Fibroblast of skin of back (primary cell): Measurements from ENCODE around the gene ZSCAN10.
"Not testable (repeated sequence)": the region's sequence is repeated elsewhere in the genome, so short reads cannot be mapped to it uniquely, and the experiment has no call there.

Experiments used
- DNase-seq: peaks from one replicate; pipeline ENCODE4 v3.0.0-alpha.2; 2013

The ZSCAN10 gene

DNA sequence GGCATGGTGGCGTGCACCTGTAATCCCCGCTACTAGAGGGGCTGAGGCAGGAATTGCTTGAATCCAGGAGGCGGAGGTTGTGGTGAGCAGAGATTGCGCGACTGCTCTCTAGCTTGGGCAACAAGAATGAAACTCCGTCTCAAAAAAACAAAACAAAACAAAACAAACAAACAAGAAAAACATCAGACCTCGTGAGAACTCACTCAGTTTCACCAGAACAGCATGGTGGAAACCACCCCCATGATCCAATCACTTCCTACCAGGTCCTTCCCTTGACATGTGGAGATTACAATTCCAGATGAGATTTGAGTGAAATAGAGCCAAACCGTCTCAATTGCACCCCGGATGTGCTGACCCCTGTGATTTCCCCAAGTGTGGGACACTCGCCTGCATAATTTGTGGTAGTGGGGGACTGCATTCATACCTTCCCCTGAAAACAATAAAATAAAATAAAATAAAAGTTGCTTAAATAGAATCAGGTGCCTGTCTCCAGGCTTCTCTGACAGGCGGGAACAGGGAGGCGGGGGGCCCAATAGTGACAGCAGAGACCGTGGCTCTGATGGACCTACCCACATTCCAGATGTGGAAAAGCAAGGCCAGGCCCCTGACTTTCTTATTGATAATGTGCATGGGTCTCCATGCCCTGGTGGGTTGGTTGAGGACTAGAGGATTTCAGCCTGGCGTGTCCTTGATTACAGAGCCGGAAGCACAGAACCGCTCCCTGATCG lies 13.1 kb downstream of the ZSCAN10 start:
- no peak for DNase-seq

DNA sequence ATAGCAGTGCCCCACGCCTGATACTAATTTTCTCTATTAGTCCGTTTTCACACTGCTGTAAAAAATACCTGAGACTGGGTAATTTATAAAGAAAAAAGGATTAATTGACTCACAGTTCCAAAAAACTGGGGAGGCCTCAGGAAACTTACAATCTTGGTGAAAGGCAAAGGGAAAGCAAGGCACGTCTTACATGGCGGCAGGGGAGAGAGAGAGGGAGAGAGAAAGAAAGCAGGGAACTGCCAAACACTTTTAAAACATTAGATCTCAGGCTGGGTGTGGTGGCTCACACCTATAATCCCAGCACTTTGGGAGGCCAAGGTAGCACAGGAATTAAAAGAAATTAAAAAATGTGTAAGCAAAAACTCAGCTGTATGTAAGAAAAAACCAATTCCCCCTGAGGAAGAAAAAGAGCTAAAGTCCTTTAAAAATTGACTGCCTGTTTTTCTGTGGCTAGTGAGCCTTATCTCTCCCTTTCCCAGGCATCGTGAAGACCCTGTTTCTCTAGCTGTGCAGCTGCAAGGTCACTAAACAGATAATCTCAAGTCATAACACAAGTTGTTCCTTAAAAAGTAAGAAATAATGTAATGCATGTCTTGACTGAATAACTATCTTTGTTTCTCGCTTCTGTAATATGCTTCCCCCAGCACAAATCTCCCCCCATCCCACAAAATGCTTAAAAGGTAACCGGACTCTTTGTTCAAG lies 14.0 kb downstream of the ZSCAN10 start:
- DNase-seq, result no peak

DNA sequence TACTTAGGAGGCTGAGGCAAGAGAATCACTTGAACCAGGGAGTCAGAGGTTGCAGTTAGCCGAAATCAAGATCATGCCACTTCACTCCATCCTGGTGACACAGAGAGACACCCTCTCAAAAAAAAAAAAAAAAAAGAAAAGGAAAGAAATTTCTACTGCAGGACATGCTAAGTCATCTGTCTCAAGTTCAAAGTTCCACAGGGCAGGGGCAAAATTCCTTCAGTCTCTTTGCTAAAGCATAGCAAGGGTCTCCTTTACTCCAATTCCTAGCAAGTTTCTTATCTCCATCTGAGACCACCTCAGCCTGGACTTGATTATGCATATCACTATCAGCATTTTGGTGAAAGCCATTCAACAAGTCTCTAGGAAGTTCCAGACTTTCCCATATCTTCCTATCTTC lies 14.6 kb downstream of the ZSCAN10 start:
- no peak for DNase-seq

DNA sequence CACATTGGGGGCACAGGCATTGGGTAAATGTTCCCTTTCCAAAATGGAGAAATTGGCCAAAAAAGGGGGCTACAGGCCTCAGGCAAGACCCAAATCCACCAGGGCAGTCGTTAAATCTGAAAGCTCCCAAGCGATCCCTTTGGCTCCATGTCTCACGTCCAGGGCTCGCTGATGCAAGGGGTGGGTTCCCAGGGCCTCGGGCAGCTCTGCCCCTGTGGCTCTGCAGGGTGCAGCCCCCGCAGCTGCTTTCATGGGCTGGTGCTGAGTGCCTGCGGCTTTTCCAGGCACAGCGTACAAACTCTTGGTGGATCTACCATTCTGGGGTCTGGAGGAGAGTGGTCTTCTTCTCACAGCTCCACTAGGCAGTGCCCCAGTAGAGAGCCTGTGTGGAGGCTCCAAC lies 15.7 kb downstream of the ZSCAN10 start:
- DNase-seq, result not testable (repeated sequence)

DNA sequence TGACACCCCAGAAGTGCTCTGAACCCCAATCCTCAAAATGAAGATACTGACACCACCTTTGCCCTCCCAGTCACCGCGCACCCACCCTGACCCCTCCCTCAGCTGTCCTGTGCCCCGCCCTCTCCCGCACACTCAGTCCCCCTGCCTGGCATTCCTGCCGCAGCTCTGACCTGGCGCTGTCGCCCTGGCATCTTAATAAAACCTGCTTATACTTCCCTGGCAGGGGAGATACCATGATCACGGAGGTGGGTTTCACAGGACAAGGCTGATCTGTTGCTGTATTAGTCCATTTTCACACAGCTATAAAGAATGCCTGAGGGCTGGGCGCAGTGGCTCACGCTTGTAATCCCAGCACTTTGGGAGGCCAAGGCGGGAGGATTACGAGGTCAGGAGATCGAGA lies 17.1 kb downstream of the ZSCAN10 start:
- not testable (repeated sequence) for DNase-seq

DNA sequence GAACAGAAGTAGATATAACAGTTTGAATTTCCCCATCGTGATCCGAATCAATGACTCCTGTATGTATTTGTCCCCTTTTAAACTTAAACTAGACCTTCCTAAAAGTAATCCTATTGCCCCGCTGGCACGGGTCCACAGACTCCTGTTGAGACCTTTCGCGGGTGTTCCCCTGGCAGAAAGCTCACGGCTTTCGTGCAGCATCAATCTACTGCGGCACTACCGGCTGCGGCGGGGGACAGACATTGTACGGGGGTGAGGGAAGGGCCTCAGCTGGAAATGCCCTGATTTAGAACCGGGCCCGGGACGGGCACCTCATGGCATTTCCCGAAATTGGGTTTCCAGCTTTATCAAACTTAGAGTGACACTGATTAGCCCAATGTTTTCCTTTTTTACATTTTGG lies 19.1 kb downstream of the ZSCAN10 start:
- DNase-seq, result no peak

DNA sequence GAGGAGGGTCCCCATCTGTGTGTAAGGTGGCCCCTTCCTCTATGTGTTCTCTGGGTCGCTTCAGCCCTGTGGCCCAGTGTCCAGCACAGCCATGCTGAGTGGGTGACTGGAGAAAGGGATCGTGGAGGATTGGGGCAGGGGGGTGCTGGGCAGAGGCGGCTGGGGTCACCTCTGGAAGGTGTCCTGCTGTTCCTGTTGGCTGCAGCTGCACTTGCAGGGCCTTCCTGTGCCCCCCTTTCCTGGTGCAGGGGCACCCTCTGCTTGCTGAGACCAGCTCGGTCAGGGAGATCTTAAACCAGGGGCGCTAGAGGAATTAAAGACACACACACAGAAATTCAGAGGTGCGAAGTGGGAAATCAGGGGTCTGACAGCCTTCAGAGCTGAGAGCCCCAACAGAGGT lies 22.5 kb downstream of the ZSCAN10 start:
- no peak for DNase-seq

DNA sequence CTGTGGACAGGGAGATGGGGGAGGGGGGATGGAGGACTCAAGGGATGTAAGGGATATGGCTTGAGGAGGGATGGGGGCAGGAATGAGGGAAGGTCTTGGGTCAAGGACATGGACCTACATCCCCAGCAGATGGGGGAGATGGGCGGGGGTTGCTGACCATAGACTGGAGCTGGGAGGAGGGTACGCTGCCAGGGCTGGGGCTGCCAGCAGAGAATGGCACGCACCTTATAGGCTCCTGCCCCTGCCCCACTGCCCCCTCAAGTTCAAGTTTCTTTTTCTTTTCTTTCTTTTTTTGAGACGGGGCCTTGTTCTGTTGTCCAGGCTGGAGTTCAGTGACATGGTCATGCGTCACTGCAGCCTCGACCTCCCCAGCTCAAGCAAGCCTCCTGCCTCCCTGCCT lies 23.1 kb downstream of the ZSCAN10 start:
- DNase-seq, result not testable (repeated sequence)

DNA sequence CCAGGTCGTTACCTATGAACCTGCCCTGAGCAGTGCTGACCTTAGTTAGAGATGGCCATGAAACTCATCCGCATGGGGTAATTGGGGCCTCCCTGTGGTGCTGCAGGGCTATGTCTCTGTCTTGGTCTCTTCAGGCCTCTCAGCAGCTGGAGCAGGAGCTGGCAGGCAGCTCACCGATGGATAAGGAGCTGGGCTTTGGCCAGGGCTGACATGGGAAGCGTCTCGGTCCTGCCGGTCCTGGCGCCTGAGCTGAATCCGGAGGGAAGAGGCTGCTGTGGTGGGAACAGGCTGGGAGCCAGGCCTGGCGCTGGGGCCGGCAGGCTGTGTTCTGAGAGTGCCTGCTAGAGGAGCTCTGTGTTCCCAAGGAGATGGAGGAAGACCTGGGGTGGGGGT lies 23.6 kb downstream of the ZSCAN10 start:
- DNase-seq, result no peak

DNA sequence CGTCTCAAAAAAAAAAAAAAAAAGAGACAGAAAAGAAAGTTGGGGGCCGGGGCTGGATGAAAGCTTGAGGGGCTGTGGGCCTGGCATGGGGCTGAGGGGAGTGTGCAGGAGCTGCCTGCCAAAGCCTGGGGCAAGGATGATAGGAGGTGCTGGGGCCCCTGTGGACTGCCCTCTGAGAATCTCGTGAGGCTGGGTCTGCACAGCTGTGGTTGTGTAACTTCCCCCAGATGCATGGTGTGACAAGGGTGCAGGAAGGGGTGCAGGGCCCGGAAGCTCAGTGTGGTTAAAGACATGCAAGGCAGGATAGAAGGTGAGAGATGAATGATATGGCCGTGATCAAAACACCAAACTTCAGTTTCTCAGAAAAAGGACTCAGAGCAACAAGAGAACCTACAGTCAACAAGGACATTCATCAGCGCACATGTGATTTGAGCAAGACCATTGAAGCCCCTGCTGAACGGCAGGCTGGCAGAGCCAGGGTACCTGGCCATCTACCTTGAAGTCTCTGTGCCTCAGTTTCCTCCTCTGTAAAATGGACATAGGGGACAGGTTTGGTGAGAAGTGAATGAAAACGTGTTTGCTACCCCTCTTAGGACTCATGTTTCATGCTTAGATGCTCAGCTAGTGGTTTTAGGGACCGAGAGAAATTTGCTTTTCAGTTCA lies 24.1 kb downstream of the ZSCAN10 start:
- DNase-seq, result no peak

DNA sequence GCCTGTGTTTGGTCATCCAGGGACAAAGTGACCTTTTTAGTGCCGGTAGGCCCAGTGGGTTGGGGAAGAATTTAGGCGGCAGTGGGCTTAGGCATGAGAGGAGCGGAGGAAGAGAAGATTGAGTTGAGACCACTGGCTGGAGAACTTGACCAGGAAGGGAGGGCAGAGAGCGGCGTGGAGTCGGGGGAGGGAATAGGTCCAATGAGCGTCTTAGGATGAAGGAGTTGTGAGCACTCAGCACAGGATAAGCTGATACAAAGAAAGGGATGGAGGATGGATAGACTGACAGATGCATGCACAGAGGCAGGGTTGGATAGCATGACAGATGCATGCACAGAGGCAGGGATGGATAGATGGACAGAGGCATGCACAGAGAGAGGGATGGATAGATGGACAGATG lies 25.6 kb downstream of the ZSCAN10 start:
- DNase-seq, result no peak

DNA sequence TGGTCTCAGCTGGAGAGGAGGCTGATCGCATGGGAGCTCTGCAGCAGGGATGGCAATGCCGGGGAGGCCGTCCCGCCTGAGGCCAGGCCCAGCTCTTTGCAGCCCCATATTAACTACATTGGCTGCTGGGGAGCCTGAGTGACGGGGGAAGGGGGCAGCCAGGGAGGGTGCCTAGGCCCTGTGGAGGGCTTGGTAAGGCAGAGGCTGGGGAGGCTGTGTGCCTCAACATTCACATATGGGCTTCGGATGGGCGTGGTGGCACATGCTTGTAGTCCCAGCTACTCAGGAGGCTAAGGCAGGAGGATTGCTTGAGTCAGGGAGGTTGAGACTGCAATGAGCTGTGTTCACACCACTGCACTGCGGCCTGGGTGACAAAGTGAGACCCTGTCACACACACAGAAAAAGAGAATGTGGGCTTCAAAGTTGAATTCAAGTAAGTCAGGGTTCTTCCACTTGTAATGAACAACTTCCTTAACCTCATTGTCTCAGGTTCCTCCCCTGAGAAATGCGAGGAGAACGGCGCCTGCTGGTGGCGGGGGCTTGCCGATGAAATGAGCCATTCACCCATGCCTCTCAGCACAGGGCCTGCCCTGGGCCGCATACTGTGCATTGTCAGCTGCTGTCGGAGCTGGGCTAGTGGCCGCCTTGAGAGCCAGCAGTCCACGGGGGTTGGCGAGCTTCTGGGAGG lies 26.4 kb downstream of the ZSCAN10 start:
- not testable (repeated sequence) for DNase-seq

DNA sequence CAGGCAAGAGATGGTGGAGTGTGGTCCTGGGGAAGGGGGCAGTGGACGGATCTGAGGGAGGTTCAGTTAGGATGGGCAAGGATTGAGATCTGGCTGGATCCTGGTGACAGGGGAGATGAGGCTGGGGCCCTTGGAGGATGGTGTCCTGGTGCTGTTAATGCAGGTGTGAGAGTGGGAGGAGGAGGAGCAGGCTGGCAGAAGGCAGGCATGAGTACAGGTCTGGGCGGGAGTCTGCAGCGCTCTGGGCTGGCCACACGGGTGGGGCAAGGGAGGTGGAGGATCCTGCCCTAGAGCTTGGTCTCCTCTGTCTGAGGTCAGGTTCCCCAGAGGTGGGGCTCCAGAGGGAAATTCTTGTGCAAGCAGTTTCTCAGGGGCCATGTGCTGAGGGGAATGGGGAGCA lies 26.9 kb downstream of the ZSCAN10 start:
- DNase-seq, result not testable (repeated sequence)

DNA sequence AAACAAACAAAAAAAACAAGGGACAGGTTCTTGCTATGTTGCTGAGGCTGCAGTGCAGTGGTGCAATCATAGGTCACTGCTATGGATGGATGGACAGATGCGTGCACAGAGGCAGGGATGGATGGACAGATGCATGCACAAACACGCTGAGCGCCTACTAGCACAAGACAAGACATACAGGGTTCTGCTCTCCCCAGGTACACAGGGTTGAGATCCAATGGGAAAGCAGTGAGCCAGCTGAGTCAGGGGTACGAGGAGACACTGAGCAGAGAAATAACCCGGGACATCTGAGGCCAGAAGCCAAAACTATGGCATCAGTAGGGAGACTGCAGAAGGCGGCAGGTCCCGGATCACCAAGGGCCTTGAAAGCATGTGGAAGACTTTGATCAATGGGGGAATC lies 27.4 kb downstream of the ZSCAN10 start:
- DNase-seq, result no peak

DNA sequence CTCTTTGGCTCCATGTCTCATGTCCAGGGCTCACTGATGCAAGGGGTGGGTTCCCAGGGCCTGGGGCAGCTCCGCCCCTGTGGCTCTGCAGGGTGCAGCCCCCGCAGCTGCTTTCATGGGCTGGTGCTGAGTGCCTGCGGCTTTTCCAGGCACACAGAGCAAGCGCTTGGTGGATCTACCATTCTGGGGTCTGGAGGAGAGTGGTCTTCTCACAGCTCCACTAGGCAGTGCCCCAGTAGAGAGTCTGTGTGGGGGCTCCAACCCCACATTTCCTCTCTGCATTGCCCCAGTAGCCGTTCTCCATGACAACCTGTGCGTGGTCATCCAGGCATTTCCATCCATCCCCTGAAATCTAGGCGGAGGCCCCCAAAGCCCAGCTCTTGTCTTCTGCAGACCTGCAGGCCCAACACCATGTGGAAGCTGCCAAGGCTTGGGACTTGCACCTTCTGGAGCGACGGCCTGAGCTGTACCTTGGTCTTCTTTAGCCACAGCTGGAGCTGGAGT lies 28.4 kb downstream of the ZSCAN10 start:
- no peak for DNase-seq

DNA sequence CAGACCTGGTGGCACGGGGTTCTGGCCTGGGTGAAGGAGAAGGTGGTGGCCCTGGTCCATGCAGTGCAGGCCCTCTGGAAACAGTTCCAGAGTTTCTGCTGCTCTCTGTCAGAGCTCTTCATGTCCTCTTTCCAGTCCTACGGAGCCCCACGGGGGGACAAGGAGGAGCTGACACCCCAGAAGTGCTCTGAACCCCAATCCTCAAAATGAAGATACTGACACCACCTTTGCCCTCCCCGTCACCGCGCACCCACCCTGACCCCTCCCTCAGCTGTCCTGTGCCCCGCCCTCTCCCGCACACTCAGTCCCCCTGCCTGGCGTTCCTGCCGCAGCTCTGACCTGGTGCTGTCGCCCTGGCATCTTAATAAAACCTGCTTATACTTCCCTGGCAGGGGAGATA lies 29.9 kb downstream of the ZSCAN10 start:
- not testable (repeated sequence) for DNase-seq

DNA sequence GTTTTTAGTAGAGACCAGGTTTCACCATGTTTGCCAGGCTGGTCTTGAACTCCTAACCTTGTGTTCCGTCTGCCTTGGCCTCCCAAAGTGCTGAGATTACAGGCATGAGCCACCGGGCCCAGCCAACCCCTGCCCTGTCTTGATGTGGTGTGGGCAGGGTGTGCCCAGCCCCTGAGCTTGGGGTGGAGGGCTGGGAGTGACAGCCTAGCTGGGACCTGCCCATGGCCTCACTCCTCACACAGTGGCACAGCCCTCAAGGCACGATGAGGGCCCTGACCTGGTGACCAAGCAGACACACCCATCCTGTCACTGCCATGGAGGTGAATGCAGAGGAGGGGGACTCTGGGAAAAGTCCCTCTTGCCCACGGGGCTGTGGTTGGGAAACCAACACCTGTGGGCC lies 30.6 kb downstream of the ZSCAN10 start:
- DNase-seq, result no peak

DNA sequence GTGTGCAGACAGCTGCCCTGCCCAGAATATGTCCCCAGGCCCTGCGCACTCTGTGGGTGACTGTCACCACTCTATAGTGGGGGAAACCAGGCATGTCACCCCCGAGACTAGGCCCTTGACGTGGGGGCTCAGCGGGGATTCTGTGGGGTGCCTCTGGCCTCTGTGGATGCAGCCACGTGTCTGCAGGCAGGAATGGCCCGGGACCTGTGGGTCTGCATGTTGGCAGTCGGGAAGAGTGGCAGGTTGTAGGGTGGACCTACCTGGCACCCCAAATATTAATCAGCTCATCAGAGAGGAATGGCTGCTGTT lies 32.7 kb downstream of the ZSCAN10 start:
- DNase-seq, result no peak

DNA sequence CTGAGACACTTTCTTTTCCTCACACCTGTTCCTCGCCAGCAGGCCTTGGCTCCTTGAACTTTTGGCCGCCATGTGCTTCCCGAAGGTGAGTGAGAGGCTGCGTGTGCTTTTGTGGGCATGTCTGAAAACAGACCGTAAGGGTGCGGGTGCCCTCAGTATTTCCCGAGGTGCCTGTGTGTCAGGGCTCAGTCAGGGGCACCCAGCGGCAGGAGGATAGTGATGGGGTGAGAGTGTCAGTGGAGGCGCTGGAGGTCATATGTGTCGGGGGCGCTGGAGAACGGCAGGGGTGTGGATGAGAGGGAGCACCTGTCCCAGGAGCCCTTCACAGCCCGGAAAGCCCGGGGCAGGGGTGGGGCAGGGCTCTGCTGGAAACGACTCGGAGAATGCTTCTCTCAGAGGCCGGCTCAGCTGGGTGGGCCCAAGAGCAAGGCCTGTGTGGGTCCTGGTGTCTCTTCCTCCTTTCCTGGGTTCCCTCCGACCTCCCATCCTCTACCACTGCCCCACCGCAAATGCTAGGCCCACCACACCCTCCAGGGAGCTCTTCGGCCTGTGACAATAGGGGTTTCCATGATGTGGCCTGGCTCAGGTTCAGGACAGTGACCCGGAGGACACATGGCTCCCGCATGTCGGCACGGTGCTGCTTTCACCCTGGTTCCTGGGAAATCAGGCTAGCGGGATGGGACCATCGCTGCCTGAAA lies 33.2 kb downstream of the ZSCAN10 start:
- DNase-seq, result no peak

DNA sequence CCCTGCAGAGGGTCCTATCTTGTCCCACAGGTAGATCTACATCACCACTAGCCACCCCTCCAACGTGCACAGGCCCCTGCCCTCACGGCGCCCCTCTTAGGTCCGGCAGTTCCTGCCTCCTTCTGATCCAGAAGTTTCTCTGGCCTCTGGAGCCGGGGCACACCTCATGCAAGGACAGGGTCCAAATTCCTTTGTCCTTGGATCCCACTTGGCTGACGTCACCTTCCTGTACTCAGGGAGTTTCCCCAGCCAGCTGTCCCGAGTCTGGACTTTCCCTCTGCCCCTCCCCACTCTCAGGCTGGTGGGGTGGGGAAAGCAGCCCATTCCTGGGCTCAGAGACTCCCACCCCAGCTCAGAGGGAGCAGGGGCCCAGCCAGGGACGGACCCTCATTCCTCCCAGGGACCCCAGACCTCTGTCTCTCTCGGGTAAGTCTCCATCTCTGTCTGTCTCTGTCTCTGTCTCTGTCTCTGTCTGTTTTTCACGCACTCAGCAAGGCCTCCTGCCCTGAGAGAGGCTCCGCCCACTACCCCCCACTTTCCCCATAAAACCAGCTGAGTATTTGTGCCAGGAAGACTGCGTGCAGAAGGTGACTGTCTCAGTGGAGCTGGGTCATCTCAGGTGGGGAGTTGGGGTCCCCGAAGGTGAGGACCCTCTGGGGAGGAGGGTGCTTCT lies 33.9 kb downstream of the ZSCAN10 start, which contains the start of gene IL32:
Gene IL32 (plus strand): TSS at position 572 of the 673 bp plus-strand sequence. CDS start 172 bp downstream, outside the sequence.
- peak; percentile 76 for DNase-seq

DNA sequence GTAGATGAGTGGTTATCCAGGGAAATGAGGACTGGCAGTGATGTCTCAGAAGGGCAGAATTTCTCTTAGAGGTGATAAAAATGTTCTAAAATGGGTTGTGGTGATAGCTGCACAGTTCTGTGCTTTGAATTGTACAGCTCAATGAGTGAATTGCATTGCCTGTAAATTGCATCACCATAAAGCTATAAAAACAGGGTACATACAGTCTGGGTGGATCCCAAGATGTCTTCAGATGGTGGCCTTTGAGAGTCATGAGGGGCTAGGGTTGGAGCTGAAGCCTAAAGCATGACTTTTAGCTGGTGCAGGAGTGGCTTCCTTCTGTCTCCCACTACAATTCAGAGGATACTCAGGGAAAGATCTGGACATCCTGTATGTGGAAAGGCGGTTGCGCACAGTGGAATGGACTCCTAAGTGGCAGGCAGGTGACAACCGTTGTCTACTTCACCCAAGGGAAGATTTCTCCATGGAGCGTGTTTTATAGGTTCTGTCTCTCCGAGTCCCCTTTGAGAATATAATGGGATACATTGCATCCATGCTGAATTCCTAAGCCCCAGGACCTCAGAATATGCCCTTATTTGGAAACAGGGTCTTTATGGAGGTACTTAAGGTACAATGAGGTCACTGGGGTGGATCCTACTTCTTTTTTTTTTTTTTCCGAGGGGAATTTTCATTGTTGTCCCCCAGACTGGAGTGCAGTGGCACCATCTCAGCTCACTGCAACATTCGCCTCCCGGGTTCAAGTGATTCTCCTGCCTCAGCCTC lies 35.3 kb downstream of the ZSCAN10 start:
- no peak for DNase-seq
